ENCODE measurements around the gene FAIM2.

FAIM2 gene

DNA sequence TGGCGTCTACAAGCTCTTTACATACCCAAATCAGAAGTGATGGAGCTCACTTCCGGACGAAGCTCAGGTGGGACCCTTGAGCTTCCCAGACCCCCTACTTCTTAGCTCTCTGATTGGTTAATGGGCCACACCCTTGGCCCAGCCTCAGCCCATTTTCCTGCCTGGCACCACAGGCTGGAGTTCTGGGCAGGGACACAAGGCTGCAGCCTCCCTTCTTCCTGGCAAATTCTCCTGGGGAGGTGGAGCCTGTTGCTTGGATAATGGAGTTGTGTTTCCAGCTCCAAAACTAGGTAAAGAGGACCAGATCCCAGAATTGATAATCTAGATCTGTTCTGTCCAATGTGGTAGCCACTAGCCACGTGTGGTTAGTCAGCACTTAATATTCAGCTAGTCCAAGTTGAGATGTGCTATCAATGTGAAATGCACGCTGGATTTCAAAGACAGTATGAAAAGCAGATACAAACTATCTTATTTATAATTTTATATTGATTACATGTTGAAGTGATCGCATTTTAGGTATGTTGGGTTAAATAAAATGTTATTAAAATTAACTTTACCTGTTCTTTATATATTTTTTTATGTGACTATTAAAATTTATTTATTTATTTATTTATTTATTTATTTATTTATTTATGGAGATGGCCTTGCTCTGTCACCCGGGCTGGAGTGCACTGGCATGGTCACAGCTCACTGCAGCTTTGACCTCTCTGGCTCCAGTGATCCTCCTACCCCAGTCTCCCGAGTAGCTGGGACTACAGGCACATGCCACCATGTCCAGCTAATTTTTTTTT lies 12.6 kb upstream of the FAIM2 start:
- no peak for DNase-seq

DNA sequence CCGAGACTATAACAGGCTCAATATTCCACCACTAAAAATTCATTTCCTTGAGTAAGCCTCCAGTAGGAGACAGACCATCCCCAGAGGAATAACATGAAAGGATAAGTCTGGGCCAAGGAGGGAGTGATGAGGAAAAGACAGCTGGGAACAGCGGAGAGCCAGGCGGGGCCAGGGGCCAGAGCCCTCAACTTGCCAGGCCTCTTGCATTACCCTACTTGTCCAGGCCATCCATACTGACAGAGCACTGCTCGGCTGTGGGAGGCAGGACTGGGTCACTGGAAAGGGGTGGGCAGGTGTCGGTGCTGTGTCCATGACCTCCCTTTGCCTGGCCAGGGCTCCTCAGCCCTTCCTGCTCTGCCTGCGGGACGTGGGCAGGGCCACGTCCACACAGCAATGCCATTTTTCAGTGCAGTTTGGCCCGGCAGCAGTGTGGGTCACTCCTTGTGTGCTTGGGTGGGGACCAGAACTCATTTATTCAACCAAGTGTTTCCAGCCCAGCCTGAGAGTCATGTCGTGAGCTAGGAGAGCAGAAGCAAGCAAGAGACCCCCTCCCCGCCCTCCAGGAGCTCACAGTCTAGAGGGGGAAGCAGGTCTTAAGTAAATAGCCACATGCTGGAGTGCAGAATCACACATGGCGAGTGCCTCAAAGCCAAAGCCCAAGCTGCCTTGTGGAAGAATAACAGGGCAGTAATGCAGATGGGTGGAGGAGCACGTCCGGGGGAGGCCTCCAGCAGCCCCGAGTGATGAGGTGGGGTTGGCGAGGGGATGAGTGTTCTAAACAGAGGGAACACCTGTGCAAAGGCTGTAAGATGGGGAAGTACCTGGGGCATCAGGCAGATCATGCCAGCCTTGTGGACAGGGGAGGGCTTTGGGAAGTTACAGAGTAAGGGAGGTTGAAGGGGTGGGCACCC lies 8.9 kb upstream of the FAIM2 start:
- no peak for DNase-seq

DNA sequence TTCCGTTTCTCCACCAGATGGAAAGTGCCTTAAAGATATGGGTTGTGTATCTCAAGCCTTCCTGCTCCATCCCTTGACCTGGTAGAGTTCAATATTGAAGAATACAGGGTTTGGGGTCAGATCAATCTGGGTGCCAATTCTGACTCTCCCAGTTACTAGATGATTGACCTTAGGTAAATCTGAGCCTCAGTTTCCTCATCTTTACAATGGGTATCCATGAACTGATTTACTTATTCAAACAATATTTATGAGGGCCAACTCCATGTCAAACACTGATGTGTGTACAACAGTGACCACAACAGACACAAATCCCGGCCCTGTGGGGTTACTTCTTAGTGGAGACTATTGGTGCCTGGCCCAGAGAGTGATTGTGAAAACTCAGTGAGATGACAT lies 7.5 kb upstream of the FAIM2 start:
- DNase-seq = no peak

DNA sequence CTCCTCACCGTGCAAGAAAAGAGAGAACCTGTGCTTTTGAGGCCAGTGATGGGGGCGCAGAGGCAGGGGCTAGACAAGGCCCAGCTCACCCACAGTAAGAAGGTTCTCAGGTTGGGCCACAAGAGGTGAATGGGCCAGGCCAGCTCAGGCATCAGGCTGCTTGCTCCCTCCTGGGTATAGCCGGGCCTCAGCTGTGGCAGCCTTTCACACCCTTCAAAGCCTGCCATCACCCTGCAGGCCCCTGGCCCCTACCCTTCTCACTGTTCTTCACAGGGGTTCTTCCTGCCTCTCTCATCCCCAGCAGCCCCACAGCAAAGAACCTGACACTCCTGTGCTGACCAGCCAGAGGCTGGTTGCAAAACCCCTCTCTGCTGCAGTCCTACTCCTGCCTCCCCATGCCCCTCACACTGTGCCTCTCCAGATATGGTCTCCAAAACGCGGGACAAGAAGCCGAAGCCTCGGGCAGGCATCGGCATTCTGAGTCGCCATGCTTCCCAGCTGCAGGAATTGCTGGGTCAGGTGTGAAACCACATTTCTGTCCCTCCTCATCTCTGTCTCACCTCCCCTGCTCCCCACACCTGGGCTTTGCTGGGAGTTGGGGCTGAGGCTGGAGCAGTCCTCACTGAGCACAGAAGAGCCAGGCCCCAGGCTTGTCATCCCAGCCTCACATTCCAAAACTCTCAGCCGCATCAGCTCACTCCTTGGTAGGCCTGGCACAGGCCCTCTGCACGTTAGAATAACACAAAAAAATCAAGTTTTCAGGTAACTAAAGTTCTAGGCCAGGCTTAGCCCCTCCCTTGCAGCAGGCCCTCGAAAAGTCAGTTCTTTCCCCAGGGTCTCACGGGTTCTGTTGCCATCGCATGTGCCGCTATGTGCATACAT lies 6.9 kb upstream of the FAIM2 start:
- DNase-seq = no peak

DNA sequence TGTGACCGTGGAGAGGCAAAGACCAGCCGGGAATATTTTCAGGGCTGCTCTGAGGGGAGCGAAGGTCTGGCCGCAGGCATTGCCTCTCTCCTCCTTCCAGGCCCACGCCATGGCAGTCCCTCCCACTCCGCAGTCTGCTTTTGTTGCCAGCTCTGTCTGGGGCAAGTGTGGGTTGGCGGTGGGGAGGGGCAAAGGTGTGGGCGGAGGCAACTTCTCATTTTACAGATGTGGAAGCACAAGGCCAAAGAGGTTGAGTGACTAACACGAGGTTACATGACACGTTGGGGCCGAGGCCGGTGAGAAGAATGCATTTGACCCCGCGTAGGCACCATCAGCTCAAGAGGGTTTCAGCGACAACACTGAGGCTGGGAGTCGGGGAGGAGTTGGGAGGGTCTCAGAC lies 6.1 kb upstream of the FAIM2 start:
- DNase-seq = peak; percentile 55

DNA sequence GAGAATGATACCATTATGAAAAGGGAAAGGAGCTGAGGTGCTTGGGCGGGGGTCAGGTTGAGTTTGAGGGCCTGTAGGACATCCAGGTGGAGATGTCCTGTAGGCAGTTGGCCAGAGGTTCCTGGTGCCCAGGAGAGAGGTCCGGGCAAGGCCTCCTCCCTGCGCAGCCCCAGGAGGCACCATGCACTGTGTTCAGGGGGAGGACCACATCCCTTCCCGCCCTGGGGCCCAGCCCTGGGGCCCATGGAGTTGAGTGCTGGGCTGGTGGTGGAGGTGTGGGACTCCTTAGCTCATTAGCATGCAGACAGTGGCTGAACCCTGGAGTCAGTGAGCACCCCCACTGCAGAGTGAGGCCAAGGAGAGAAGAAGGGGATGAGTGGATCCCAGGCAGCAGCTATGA lies 5.7 kb upstream of the FAIM2 start:
- DNase-seq = no peak

DNA sequence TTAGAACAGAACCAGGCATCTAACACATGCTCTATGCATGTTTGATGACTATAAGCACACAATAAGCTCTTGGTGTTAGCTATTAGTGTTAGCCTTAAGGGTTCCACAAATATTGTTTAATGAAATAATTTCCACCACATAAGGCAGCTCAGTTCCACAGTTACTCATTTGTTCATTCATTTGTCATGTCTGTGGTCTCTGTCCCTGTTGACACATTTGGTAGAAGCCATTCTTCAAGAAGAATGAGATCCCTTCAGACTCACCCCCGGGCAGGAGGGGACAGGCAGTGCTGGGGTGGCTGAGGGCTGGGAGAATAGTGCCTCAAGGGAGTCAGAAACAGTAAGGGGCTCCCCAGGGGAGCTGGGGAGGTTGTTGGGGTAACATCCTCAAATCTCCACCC lies 3.7 kb upstream of the FAIM2 start:
- DNase-seq = no peak

DNA sequence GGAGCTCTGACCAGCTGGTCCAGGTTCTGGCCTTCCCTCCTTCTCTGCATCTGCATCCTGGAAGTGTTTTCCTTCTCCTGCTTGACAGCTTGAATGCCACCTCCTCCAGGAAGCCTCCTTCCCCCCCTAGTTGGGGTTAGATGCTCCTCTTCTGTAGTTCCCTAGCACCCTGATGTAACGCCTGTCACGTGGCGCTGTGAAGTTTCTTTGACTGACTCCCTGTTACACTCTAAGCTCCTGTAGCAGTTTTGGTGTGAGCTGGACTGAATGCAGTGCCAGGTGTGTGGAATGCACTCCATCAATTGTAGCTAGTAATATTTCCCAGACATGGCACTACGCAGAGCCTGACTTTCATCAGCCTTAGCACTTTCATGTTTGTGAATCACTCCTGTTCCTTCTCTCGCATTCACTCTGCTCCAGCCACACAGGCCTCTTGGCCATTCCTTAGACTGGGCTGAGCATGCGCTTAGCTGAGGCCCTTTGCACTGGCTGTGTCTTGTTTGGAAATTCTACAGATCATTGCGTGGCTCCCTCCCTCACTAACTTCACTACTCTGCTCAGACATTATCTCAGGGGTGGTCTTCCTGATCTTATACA lies 2.1 kb upstream of the FAIM2 start:
- DNase-seq = no peak

DNA sequence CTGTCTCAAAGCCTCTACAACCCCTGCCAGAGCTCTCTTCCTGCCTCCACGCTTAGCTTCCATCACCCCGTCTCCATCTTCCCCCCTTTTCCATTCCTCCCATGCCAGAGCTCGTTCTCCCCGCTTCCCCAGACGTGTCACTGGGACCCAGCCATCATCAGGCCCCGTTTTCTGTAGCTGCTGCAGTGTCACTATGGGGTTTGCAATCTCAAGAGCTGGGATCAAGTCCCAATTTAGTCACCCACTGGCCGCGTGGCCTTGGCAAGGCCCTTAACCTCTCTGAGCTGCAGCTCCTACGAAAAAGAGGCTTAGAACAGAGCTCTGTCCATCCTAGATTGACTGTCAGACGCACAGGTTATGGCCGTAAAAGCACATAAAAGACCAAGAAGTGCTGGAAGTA lies 901 bp upstream of the FAIM2 start:
- no peak for DNase-seq

DNA sequence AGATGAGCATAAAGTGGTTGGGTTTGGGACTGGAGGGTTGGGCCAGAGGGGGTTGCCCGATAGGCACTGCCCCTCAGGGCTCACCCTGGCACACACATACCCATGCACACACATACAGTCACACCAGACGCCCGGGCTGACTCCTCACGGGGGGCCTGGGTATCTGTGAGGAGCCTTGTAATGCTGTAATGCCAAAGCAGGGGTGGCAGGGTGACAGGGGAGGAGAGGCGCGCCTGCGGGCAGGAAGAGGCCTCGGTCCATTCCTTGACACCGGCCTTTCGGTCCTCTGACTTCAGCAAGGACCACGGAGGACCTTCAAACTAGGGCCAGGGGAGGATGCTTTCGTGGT lies 375 bp downstream of the FAIM2 start:
- DNase-seq = no peak

DNA sequence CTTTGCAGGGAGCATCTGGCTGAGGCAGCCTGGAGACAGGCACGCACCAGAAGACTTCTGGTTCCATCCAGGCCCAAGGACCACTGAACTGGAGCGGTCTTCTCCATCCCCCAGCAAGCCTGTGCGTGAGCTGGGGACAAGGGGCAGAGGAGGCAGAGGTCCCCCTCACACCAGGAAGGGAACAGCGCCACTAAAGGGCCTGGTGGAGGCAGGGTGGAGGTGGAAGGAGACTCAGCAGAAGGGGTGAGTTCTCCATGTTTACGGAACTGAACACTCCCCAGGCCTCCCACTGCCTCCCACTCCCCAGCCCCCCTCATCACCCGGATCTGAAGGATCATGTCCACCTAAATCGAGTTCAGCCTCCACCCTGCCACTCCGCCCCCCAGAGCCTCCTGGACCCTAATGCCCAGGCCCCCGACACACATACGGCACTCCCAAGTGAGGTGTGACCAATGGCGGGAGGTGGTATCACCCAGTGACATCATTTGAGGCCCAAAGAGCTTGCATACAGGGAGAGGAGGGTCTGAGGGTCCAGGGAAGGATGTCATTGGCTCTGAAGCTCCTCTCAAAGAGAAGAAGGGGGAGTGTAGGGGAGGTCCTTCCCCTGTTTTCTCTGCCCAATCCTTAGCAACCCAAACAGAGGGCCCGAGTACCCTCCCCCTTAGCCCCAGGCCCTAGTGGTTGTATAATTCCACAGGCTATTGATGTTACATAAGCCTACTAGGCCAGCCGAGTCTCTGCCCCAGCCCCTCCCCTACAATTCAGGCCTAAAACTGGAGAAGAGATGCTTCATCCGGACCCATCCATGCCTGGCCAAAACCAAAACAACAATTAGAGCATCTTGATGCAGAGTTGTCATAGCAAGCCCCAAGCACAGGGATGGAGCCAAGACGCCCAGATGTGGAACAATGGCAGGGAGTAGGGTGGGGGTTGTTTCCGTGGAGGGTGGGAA lies 1.0 kb downstream of the FAIM2 start:
- no peak for DNase-seq

DNA sequence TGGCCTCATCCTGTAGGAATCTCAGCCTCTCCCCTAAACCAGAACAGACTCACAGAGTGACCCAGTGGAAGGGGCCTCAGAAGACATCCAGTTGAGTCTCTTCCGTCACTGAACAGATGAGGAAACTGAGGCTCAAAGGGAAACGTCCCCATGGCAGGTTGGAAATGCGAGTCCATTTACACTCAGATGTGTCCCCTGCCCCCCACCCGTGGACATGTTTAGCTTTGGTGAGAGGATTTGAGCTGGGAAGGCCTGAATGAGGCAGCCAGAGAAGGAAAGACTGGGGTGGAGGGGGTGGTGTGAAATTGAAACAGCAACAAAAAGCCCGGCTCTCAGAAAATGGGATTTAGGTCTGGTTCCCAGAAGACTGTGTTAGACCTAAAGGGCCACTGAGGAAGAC lies 1.7 kb downstream of the FAIM2 start:
- DNase-seq = no peak

DNA sequence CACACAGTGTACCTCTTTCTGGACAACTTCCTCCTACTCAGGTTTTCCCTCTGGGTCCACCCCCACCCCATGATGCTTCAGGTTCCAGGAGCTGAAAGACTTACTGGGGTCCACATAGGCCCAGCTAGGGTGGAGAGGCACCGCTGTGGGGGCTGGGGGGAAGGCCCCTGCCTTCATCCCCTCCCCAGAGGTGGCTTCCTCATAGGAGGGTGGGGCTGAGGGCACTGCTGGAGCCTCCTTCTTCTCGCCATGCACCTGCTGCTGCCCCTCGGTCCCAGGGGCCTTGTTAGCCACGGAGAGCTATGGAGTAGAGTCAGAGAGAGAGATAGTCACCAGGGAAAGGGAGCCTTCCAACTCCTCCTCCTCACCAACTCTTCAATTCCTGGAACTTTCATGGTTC lies 2.7 kb downstream of the FAIM2 start:
- DNase-seq = no peak

DNA sequence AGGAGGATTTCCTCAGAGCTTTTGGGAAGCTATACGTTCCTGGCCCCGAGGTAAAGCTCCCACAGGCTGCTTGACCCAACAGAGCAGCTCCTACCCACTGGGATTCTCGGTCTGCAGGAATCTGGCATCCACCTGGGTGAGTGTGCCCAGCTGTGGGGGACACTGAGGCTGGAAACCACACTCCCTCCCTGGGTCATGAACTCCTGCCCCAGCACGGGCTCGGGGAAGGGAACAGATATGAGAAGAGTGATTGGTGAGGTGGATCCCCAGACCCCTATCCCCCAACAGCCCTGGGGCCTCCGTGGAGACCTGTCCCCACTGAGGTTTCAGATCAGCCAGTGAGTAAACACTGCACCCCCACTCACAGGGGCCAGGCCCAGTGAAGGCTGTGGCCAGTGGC lies 3.3 kb downstream of the FAIM2 start:
- no peak for DNase-seq

DNA sequence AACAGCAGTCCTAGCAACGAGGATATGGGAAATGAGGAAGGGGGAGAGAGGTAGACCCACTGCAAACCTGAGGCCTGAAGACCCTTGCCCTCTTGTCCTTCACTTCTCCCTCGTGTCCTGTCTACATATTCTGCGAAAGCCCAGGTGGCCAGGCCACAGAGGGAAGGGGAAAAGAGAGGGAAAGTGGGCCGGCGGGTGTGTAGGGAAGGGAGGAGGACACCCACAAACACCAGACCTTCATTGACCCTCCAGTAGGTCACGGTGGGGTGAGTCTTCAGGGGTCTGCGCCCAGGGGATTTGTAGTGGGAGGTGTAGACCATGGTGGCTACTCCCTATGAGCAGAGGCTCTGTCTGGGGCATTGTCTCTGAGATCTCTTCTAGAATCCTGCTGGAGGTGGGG lies 3.8 kb downstream of the FAIM2 start:
- no peak for DNase-seq

DNA sequence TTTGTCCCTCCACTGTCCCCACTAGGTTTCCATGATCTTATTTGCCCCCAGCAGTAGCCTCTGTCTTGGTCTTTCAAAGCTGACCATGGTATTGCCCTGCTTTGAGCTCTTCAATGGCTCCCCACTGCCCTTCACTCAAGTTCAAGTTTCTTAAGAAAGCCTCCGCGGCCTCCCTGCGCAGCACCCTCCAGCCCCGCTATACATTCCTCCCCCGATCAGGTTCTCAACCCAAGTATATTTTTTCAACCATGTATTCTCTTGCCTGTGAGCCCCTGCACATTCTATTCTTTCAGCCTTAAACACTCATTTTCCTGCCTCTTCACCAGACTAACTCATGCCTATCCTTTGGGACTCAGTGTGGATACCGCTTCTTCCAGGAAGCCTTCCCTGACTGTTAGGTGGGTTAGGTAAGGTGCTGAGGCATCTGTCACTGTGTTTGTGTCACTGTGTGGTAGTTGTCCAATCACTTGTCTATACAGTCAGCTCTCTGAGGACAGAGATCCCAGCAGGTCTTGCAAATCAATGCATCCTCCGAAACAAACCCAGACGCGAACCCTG lies 4.3 kb downstream of the FAIM2 start:
- no peak for DNase-seq

DNA sequence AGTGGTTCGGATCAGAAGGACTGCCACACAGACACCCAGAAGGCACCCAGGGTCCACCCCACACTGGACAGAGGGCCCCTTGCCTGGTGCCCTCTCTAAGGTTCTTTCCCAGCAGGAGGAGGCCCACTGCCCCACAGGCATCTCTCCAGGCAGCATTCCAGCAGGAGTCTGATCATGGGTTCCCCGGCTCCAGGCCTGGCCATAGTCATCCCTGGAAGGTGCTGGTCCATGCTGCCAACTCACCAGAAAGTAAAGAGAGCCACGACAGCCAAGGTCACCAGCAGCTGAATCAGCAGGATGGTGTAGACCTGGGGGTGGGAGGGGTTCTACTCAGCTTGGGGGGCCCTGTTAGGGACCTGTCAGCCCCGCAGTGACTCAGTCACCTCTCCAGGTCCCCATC lies 6.4 kb downstream of the FAIM2 start:
- no peak for DNase-seq

DNA sequence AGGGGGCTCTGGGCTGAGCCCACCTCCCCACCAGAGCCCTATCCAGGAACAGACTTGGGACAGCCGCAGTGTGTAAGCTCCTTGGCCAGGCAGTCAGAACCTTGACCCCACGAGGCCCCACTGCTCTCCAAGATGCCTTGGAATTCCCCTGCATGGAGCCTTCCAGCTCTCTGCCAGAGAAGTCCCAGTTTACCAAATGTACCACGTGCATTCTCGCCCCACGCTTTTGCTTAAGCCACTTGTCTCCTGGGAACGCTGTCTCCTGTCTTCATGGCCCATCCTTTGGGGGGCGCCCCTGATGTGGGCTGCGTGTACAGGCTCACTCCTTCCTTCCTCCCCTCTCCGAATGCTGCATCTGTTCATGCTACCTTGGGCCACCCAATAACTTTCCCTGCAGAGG lies 7.9 kb downstream of the FAIM2 start:
- no peak for DNase-seq

DNA sequence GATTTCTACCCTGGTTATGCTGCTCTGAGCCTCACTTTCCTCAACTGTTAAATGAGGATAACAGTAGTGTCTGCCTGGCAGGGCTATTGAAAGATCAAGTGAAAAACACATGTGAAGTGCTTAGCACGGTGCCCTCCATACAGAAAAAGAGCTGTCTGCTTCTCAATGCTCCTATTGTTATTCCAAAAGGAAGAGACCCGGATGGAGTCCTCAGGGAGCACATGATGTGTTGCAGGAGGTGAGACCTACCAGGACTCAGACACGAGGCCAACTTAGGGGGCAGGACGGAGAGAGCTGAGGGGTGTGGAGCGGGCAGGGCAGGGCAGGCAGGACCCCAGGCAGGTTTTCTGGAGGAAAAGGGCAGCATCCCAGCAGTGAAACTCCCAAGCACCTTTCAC lies 8.9 kb downstream of the FAIM2 start:
- DNase-seq = no peak

DNA sequence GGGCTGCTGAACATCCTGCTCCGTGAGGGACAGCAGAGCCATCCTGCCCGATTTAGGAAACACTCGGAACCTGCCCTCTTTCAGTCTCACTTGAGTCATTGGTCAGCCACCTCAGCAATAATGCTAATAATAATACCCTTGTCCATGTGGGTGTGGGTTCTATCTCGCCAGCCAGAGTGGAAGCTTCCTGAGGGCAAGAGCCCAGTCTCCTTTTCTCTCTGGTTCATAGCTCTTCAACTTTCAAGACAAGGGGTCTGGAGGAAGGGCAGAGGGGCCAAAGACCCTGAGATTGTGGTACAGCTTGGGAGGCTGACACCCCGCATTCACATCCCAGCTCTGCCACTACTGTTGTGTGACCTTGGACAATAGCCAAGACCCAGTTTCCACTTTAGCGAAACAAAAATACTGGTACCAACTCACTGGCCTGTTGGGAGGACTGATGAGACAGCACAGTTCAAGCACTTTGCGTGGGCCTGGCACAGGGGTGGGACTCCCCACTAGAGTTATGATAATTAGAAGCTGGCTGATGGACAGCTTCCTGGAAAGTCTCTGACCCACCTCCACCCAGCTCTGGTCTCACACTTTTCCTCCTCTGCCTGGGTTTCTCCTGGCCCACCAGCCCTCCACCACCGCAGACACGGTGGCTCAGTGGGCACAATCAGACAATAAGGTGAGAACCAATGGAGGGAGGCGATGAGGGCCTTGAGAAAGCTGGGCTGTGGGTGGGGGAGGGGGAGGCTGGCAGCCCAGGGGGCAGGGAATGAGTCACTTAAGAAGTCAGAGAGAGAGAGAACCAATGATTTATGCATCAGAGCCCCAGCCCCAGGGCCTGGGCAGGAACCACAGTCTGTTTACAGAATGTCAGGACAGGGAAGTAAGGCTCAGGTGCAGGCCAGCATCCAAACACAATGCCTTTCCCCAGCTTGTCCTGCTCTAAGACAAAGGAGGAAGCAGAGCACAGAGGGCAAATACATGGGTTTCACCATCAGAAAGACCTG lies 9.6 kb downstream of the FAIM2 start:
- DNase-seq = no peak

Measured in NCI-H510A (cell line).